HG03135 (cell line): ENCODE measurements around the gene MAML3.
A peak's percentile ranks its signal among the peaks of the same experiment; 100 is the strongest.
"Not testable (repeated sequence)": the region's sequence is repeated elsewhere in the genome, so short reads cannot be mapped to it uniquely, and the experiment has no call there.

ENCODE experiments used
- ATAC-seq: cut with Tn5 transposase; IDR thresholded peaks from one replicate; pipeline ENCODE4 v1.9.1; 2021; ENCODE audit warnings: mild to moderate bottlenecking, moderate library complexity; ENCODE audit not compliant: unreplicated experiment

MAML3 gene

GRCh38 chr4:139969635-139970266 lies 184.2 kb downstream of the MAML3 start:
- no peak for ATAC-seq

- no peak for ATAC-seq
Measured at GRCh38 chr4:139968831-139969230, 185.2 kb downstream of the MAML3 start.

GRCh38 chr4:139966383-139966782 lies 187.6 kb downstream of the MAML3 start:
- ATAC-seq, result no peak

- ATAC-seq, result no peak
Measured at GRCh38 chr4:139965789-139966188, 188.2 kb downstream of the MAML3 start.

- no peak for ATAC-seq
Measured at GRCh38 chr4:139963708-139964107, 190.3 kb downstream of the MAML3 start.

- no peak for ATAC-seq
Measured at GRCh38 chr4:139962130-139962684, 191.8 kb downstream of the MAML3 start.

- ATAC-seq, result no peak
Measured at GRCh38 chr4:139961344-139961946, 192.5 kb downstream of the MAML3 start.

- ATAC-seq, result no peak
Measured at GRCh38 chr4:139959396-139959795, 194.6 kb downstream of the MAML3 start.

- no peak for ATAC-seq
Measured at GRCh38 chr4:139958739-139959098, 195.3 kb downstream of the MAML3 start.

- ATAC-seq, result no peak
Measured at GRCh38 chr4:139957986-139958738, 195.8 kb downstream of the MAML3 start.

GRCh38 chr4:139957065-139957464 lies 196.9 kb downstream of the MAML3 start:
- ATAC-seq, result no peak

GRCh38 chr4:139956507-139957017 lies 197.4 kb downstream of the MAML3 start:
- ATAC-seq, result no peak

GRCh38 chr4:139955600-139955999 lies 198.4 kb downstream of the MAML3 start:
- ATAC-seq, result no peak

GRCh38 chr4:139954512-139954911 lies 199.5 kb downstream of the MAML3 start:
- no peak for ATAC-seq

GRCh38 chr4:139951021-139951420 lies 203.0 kb downstream of the MAML3 start:
- no peak for ATAC-seq

GRCh38 chr4:139950568-139950967 lies 203.4 kb downstream of the MAML3 start:
- ATAC-seq, result peak; percentile 95

GRCh38 chr4:139944916-139945315 lies 209.1 kb downstream of the MAML3 start:
- not testable (repeated sequence) for ATAC-seq

- no peak for ATAC-seq
Measured at GRCh38 chr4:139943277-139943676, 210.7 kb downstream of the MAML3 start.

- ATAC-seq, result no peak
Measured at GRCh38 chr4:139942241-139942640, 211.7 kb downstream of the MAML3 start.

- no peak for ATAC-seq
Measured at GRCh38 chr4:139940600-139940999, 213.4 kb downstream of the MAML3 start.

- ATAC-seq, result no peak
Measured at GRCh38 chr4:139938414-139938813, 215.6 kb downstream of the MAML3 start.

GRCh38 chr4:139935911-139936310 lies 218.1 kb downstream of the MAML3 start:
- no peak for ATAC-seq
